Measurements from ENCODE around the gene UNC5B.
A peak's percentile ranks its signal among the peaks of the same experiment; 100 is the strongest.

Gene UNC5B

GRCh38 chr10:71302874-71303568 lies 90.7 kb downstream of the UNC5B start:
- peak; percentile 24 for DNase-seq

- DNase-seq, result no peak
Measured at GRCh38 chr10:71303569-71303907, 91.2 kb downstream of the UNC5B start.

GRCh38 chr10:71304914-71305313 lies 92.5 kb downstream of the UNC5B start:
- no peak for DNase-seq

- no peak for DNase-seq
Measured at GRCh38 chr10:71306979-71307378, 94.6 kb downstream of the UNC5B start.

GRCh38 chr10:71307469-71308085 lies 95.2 kb downstream of the UNC5B start:
- DNase-seq, result no peak

- DNase-seq, result no peak
Measured at GRCh38 chr10:71308244-71308643, 95.9 kb downstream of the UNC5B start.

- DNase-seq, result no peak
Measured at GRCh38 chr10:71308985-71309384, 96.6 kb downstream of the UNC5B start.

- DNase-seq, result no peak
Measured at GRCh38 chr10:71309919-71310318, 97.5 kb downstream of the UNC5B start.

GRCh38 chr10:71312220-71312619 lies 99.8 kb downstream of the UNC5B start:
- DNase-seq, result no peak

GRCh38 chr10:71312811-71313789 lies 100.7 kb downstream of the UNC5B start:
- no peak for DNase-seq

- no peak for DNase-seq
Measured at GRCh38 chr10:71314028-71314693, 101.8 kb downstream of the UNC5B start.

GRCh38 chr10:71314694-71315225 lies 102.4 kb downstream of the UNC5B start:
- DNase-seq, result no peak

GRCh38 chr10:71316056-71316785 lies 103.9 kb downstream of the UNC5B start:
- peak; percentile 27 for DNase-seq

GRCh38 chr10:71316786-71317160 lies 104.4 kb downstream of the UNC5B start:
- no peak for DNase-seq

- DNase-seq, result no peak
Measured at GRCh38 chr10:71317739-71318138, 105.4 kb downstream of the UNC5B start.

- peak; percentile 59 for DNase-seq
Measured at GRCh38 chr10:71319042-71319799, 106.9 kb downstream of the UNC5B start, which contains the start of gene SLC29A3. SLC29A3 (plus strand) TSS chr10:71319259; CDS start chr10:71319310, 51 bp downstream.

GRCh38 chr10:71319800-71320392 lies 107.5 kb downstream of the UNC5B start:
- DNase-seq, result no peak

- no peak for DNase-seq
Measured at GRCh38 chr10:71320592-71320991, 108.2 kb downstream of the UNC5B start.

- no peak for DNase-seq
Measured at GRCh38 chr10:71321386-71321785, 109.0 kb downstream of the UNC5B start.

- no peak for DNase-seq
Measured at GRCh38 chr10:71323407-71323806, 111.0 kb downstream of the UNC5B start.

GRCh38 chr10:71324743-71325142 lies 112.4 kb downstream of the UNC5B start:
- DNase-seq, result no peak

Data from GF-D8 (cell line).